ENCODE data around the gene C18orf32.

GRCh38 chr18:49441338-49441938, 45.6 kb downstream of the C18orf32 start:
- TF ChIP-seq CTCF (IDR thresholded peaks at IDR 0.05; ENCODE audit: poor library complexity) (no peak), EZH2 (IDR thresholded peaks at IDR 0.05; ENCODE audit: borderline replicate concordance) (no peak)
